Astrocyte of the cerebellum (primary cell): ENCODE results near the gene STX8.
"Not testable (repeated sequence)": the region's sequence is repeated elsewhere in the genome, so short reads cannot be mapped to it uniquely, and the experiment has no call there.

ENCODE experiments used
- DNase-seq: peaks from one replicate; pipeline ENCODE4 v3.0.0-alpha.2; 2011; ENCODE audit warnings: low read depth
- H3K4me3 ChIP-seq: 2 replicates; pipeline ENCODE4 v1.5.1; 2011; ENCODE audit warnings: mild to moderate bottlenecking, low read depth, low read length, moderate library complexity
- CTCF ChIP-seq: IDR thresholded peaks from 2 replicates; pipeline ENCODE4 v1.5.1; 2012; ENCODE audit warnings: low read length, low read depth, moderate library complexity, mild to moderate bottlenecking; ENCODE audit errors: missing control alignments
- in situ Hi-C: cut with HindIII; loops from 2 replicates; pipeline ENCODE4 v1.10.0; 2017; ENCODE audit warnings: low sequenced_read_pairs

The STX8 gene

GRCh38 chr17:9339958-9340357, 235.7 kb downstream of the STX8 start:
- no peak for DNase-seq
- no peak overlapping the region for H3K4me3 ChIP-seq
- no peak for TF ChIP-seq CTCF
- in situ Hi-C loops: no loop called here

- in situ Hi-C loops, DNase-seq: not testable (repeated sequence)
Measured at GRCh38 chr17:9339482-9339881, 236.1 kb downstream of the STX8 start.

GRCh38 chr17:9336817-9337216, 238.8 kb downstream of the STX8 start:
- in situ Hi-C loops: no loop called here

More at GRCh38 chr17:9339482-9339881, 236.1 kb downstream of the STX8 start:
- H3K4me3 ChIP-seq: not testable (repeated sequence)

GRCh38 chr17:9334536-9335446, 240.8 kb downstream of the STX8 start:
- H3K4me3 ChIP-seq: no peak overlapping the region
- DNase-seq: no peak
- in situ Hi-C loops: no loop called here
- TF ChIP-seq CTCF: no peak

More at GRCh38 chr17:9336817-9337216, 238.8 kb downstream of the STX8 start:
- no peak overlapping the region for H3K4me3 ChIP-seq
- DNase-seq: no peak
- no peak for TF ChIP-seq CTCF

GRCh38 chr17:9332132-9332494, 243.5 kb downstream of the STX8 start:
- in situ Hi-C loops: no loop called here

GRCh38 chr17:9331279-9332131, 244.1 kb downstream of the STX8 start:
- no peak overlapping the region for H3K4me3 ChIP-seq
- in situ Hi-C loops: no loop called here
- DNase-seq: no peak
- TF ChIP-seq CTCF: no peak

More at GRCh38 chr17:9332132-9332494, 243.5 kb downstream of the STX8 start:
- no peak for DNase-seq
- TF ChIP-seq CTCF: no peak
- H3K4me3 ChIP-seq: no peak overlapping the region
